Amniotic stem cell (primary cell): ENCODE data around the gene TTC28.

Experiments
- DNase-seq: peaks from one replicate; lab custom pipeline; 2025; lab: John Stamatoyannopoulos, UW

TTC28 gene

GRCh38 chr22:27986459-27986858, 693.2 kb downstream of the TTC28 start:
- no peak for DNase-seq

DNA sequence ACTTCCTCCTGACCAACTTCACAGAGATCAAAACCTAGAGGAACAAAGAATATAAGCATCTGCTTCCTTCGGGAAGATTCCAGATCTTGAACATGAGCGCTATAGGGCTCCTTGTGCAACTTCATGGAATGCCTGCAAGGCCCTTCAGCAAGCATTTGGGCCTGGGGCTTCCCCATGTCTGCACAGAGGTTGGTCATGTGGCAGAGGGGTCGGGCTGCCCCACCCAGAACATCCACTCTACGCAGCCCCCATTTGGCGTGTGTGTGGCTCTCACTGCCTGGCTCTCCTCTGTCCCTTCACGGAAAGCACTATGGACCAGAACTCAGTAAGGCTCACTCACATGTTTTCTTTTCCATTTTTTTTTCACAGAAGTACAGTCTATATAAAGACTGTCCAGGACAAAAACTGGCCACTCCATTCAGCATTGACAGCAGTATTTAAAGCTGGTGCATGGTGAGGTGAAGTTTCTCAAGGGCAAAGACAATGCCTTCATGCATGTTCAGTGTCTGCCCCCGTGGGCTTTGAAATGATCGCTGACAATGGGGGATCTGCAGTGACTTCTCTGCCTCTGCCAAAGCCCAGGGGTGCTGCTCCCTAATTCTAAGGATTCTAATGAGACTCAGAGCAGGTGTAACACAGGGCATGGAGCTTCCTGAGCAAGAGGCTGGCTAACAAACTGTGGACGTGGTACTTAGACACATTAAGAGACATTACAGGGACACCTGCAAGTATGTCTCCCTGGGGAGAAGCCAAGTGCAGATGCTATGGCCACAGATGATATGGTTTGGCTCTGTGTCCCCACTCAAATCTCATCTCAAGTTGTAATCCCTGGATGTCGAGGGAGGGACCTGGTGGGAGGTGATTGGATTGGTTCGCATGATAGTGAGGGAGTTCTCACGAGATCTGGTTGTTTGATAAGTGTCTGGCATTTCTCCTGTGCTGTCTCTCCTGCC, 694.0 kb downstream of the TTC28 start:
- no peak for DNase-seq

- DNase-seq = no peak
Observed at GRCh38 chr22:27984723-27985122, 694.9 kb downstream of the TTC28 start.

- no peak for DNase-seq
Observed at GRCh38 chr22:27984001-27984695, 695.5 kb downstream of the TTC28 start.

DNA sequence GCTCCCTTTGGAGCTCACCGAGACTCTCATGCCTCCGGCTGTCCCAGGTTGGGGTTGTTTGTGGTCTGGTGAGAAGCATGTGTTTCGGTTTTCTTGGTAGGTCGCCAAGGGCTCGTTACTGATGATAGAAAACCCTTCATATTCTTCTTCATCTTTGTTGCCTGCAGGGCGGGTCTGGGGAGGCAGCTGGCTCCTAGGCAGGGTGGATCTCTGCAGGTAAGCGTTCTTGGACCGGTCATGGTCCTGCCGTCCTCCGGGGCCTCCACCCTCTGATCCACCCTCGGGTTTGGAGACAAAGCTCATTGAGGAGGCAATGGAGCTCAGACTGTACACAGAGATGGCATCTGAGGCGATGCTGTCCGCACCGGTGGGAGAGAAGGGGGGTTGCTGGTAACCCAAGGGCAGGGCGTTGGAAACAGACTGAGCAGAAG, 696.3 kb downstream of the TTC28 start:
- no peak for DNase-seq

DNA sequence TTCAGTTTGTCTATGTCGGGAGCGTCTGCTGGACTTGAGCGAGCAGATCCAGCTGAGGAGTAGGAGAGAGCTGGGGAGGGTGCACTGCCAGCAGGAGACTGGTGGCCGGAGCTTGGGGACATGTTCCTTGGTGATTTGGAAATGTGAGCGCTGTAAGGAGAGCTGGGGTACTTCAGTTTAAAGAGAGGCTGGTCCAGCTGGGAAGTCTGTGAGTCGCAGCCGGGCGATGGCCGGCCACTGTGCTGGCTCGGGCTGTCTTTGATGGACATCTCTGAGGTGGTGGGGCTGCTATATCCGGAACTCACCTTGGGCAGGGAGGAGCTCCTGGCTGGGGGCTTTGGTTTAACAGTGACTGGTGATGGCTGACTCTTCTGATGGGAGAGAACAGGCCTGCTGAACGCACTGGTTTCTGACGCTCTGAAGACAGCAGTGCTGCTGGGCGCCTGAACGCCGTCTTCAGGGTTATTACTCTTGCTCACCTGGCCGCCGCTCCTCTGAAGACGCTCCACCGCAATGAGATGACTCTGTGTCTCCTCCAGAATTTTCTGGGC, 696.9 kb downstream of the TTC28 start:
- no peak for DNase-seq

- DNase-seq = no peak
Observed at GRCh38 chr22:27982106-27982505, 697.5 kb downstream of the TTC28 start.

DNA sequence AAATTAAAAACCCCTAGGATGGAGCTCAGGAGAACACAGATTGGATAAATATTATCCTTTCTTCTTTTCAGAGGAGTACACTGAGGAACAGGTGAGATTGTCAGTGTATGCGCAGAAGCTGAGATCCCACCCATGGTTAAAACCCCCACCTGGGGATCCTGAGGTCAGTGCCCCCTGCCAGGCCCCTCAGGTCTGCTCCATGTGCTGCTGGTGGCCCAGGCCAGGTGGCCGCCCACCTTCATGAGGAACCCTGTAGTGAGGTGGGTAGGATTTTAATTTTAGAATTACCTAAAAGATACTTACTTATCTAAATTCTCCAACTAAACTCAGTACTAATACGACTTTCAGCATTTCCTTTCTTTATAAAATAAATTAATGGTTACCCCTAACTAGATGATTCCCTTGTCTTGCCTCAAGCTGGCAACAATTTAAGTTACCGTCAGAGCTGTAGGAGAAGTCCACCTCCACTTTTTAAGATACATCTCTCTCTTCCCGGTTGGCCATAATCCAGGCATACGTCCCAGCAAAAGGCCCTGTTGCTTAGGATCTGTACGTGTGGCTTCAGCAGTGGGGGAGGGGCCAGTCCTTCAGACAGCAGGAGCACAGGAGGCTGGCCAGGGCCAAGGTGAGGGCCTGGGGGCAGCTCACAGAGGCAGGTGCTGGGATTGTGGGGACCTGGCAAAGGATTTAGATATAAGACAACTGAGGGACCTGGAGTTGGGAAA, 699.1 kb downstream of the TTC28 start:
- DNase-seq = no peak

- no peak for DNase-seq
Observed at GRCh38 chr22:27978802-27979201, 700.8 kb downstream of the TTC28 start.

DNA sequence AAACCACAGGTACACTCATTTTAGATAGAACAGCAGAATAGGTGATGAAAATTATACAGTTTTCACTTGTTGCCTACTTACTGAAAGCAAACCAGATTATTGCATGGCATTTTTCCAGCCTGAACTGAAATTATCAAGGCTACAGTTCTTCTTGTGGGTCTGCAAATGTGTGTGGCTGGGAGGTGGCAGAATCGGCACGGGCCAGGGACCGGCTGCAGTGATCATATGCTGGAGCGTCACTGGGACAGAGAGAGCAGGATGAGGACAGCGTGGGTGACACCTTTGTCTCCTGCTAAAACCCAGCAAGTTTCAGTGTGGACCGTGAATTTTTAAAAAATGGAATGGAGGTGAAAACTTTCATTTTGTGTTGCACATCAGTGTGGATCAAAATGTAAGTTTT, 701.3 kb downstream of the TTC28 start:
- no peak for DNase-seq

- no peak for DNase-seq
Observed at GRCh38 chr22:27976586-27976985, 703.1 kb downstream of the TTC28 start.

- no peak for DNase-seq
Observed at GRCh38 chr22:27975381-27976013, 704.1 kb downstream of the TTC28 start.

GRCh38 chr22:27973846-27974245, 705.8 kb downstream of the TTC28 start:
- no peak for DNase-seq

DNA sequence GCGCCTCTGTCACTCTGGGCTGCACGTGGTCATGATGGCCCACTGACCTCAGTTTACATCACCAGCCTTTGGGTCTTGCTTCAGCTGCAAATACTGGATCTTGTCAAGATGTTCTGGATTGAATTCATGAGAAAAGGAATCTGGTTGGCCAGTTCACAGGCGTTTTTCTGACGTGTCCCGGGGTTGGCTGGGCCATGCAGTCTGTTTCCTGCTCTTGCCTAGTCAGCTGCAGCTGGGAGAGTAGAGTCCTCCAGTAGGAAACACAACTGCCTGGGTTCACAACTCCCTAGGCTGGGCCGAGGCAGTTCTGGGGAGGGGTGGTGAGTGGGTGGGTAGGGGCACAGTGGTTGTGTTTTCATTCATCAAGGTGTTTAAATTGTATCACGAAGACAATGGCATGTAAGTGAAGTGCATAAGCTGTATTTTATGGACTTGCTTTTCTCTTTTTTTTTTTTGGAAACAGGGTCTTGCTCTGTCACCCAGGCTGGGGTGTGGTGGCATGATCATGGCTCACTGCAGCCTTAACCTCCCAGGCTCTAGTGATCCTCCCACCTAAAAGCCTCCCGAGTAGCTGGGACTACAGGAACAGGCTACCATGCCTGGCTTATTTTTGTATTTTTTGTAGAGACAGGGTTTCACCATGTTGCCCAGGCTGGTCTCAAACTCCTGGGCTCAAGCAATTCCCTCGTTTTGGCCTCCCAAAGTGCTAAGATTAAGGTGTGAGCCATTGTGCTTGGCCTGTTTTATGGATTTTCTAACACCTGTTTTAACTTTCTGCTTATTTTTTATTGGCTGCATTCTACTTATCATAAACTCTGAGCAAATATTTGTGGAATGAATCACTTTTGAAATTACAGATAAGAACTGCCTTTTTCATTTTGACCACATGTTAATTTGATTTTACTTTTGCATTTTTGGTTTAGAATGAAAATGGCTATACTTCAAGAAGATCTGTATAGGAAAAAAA, 706.6 kb downstream of the TTC28 start:
- no peak for DNase-seq

DNA sequence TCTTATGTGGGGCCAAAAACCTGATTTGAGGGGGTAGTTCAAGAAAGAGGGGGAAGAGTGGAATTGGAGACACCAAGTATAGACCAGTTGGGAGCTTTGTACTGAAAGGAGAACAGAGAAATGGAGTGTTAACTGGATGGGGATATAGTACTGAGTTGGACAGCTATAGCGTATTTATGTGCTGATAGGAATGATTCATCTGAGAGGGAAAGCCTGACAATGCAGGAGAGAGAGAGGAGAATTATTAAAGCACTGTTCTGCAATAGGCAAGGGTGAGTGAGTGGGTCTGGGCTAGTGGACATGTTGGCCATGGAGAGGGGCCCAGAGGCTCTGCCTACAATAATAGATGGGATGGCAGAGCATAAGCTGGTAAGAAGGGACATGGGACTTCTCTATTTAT, 707.7 kb downstream of the TTC28 start:
- DNase-seq = no peak

GRCh38 chr22:27970596-27971220, 708.9 kb downstream of the TTC28 start:
- no peak for DNase-seq

DNA sequence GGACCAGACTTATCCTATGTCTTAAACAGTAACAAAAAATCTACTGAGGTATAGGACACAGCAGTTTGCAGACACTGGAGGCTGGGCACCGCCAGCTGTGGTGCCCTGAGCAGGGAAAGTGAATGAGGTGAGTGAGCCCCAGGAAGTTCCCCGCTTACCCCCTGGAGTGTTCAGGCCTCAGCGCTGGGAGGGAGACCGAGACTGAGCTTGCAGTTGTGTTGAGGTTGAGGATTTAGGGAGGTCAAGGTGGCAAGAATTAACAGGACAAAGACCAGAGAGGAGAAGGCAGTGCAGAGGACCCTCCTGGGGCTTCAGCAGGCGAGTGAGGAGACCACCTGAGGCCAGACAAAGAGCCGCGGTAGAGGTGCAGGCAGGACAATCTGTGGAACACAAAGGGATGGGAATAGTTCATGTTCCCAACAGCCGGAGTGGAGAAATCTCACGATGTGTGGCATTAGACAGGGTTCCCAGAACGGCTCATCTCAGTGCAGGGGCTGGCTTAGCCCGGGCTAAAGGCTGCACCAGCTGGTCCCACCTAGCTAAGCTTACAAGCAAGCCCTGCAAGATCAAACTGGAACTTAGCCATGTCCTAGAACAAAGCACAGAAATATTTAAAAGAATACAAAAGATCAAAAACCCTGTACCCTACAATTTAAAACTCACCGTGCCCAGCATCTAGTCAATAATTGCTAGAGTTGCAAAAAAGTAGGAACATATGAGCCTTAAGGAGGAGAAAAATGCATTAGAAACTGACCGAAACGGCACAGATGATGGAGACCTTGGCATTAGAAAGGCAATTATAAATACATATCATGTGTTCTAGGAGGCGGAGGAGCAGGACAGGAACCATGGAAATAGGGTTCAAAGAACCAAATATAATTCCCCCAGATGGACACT, 713.2 kb downstream of the TTC28 start:
- DNase-seq = no peak

DNA sequence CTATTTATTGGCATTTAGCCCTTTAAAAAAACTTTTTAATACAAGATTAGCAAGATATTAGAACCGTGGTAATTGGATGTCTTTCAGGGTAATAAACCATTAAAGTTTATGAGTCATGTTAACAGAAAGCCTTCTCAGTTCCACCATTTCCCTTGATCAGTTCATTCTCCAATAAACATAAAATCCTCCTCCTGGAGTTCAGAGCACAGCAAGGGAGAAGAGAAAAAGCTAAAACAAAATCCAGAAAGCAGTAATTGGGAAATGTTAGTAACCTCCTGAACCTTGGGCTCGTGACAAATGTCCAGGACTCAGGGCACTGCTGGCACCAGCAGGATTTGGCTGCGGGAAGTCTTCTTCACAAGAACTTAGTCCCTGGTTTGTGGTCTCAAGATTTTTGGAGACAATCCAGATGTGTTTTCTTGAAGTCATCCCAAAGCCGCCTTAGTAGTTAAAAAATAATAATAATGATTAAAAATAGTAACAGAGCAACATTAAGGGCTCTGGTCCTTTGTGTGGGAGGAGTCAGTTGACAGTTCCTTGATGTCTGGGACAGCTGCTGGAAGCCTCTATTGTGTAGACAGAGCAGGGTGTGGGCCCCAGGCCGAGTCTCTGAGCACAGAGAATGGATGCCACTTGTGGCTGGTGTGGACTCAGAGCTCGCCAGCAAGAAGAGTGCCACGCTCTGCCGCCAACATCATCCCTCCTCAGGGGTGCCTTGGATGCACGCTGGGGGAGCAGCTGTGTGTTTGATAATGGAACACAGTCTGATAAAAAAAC, 717.2 kb downstream of the TTC28 start:
- DNase-seq = no peak
